ENCODE data around the gene THADA.

THADA gene

DNA sequence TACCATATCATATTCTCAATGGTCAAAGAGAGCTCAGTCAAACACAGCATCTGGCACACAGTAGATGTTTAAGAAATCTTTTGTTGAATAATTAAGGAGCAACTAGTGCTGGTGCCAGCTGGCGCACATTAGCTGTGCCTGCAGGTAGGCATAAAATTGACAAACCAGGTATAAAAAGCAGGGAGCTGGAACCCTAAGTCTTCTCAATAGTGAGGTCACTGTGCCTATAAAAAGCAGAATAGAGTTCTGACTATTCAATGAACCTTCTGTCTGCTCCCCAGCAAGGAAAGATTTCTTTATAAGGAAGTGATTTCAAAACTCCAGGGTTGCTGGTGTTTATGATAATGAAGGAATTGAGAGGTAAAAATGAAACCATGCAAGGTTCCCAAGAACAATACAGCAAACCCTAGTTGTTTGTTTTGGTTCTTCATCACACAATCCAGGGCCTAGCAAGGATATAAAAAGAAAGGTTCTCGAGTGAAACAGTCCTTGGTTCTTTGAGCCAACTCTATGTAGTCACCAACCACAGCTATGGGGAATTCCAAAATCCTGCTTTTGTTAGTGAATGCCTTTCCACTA is 76.1 kb downstream of the THADA start:
- TF ChIP-seq, protein P1, sequence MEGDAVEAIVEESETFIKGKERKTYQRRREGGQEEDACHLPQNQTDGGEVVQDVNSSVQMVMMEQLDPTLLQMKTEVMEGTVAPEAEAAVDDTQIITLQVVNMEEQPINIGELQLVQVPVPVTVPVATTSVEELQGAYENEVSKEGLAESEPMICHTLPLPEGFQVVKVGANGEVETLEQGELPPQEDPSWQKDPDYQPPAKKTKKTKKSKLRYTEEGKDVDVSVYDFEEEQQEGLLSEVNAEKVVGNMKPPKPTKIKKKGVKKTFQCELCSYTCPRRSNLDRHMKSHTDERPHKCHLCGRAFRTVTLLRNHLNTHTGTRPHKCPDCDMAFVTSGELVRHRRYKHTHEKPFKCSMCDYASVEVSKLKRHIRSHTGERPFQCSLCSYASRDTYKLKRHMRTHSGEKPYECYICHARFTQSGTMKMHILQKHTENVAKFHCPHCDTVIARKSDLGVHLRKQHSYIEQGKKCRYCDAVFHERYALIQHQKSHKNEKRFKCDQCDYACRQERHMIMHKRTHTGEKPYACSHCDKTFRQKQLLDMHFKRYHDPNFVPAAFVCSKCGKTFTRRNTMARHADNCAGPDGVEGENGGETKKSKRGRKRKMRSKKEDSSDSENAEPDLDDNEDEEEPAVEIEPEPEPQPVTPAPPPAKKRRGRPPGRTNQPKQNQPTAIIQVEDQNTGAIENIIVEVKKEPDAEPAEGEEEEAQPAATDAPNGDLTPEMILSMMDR (IDR thresholded peaks at IDR 0.05; ENCODE audit: control insufficient read depth, extremely low read depth, insufficient read depth) = no peak
- no peak for DNase-seq (ENCODE audit: low read depth)
- H3K4me3 ChIP-seq (ENCODE audit: low read depth, low read length) = no peak overlapping the region

DNA sequence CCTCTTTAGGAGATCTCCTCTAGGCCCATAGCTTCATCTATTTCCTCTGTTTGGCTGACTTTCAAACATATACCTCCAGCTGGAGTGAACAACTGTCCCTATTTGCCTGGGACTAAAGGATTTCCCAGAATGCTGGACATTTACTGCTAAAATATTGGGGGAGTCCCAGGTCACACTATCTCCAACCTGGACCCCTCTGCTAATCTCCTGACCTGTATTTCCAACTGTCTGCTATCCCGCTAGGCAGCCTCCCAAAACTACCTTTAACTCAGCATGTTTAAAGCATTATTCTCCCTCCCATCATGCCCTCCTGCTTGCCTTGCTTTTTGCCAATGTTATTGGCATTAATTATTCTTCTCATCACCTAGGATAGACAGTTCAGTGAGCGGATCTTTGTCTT is 77.1 kb downstream of the THADA start:
- TF ChIP-seq, protein P1 (IDR thresholded peaks at IDR 0.05; ENCODE audit: control insufficient read depth, extremely low read depth, insufficient read depth) = no peak

DNA sequence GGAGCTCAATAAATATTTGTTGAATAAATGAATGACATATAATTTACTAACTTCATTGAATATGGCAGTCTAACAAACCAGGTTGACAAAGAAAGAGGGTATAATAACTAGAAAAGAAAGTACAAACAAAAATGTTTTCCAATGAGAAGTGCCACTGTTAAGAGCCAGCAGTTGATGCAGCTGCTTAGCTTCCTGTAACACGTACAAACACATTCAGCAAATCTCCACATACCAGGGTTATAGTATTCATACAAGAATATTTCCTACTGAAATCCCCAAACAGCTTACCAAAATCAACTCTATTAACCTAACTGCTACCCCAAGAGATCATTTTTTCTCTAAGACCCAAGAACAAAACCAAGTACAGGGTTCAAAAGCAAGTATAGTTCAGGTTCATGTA is 77.7 kb downstream of the THADA start:
- TF ChIP-seq, protein P1 (IDR thresholded peaks at IDR 0.05; ENCODE audit: control insufficient read depth, extremely low read depth, insufficient read depth) = no peak
- no peak for DNase-seq (ENCODE audit: low read depth)
- no peak overlapping the region for H3K4me3 ChIP-seq (ENCODE audit: low read depth, low read length)

More for the DNA sequence above, 77.1 kb downstream of the THADA start:
- no peak overlapping the region for H3K4me3 ChIP-seq (ENCODE audit: low read depth, low read length)
- no peak for DNase-seq (ENCODE audit: low read depth)

GRCh38 chr2:43515807-43516497 is 79.9 kb downstream of the THADA start:
- TF ChIP-seq, protein P1 (IDR thresholded peaks at IDR 0.05; ENCODE audit: control insufficient read depth, extremely low read depth, insufficient read depth) = no peak
- H3K4me3 ChIP-seq (ENCODE audit: low read depth, low read length) = no peak overlapping the region
- no peak for DNase-seq (ENCODE audit: low read depth)

DNA sequence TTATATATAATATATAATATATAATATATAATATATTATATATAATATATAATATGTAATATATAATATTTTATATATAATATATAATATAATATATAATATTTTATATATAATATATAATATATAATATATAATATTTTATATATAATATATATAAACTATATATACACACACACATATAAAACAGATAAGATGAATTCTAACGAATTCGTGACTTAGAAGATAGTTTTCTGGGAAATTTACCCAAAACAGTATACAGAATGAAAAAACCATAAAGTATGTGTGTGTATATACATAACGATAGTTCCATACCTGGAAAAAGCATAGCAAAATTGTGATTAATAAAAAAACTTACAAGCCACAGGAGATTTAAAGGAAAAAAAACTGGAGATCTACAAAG is 80.6 kb downstream of the THADA start:
- no peak overlapping the region for H3K4me3 ChIP-seq (ENCODE audit: low read depth, low read length)
- DNase-seq (ENCODE audit: low read depth) = no peak
- TF ChIP-seq, protein P1 (IDR thresholded peaks at IDR 0.05; ENCODE audit: control insufficient read depth, extremely low read depth, insufficient read depth) = no peak

GRCh38 chr2:43513796-43514195 is 82.0 kb downstream of the THADA start:
- TF ChIP-seq, protein P1 (IDR thresholded peaks at IDR 0.05; ENCODE audit: control insufficient read depth, extremely low read depth, insufficient read depth) = no peak
- H3K4me3 ChIP-seq (ENCODE audit: low read depth, low read length) = no peak overlapping the region
- DNase-seq (ENCODE audit: low read depth) = no peak

DNA sequence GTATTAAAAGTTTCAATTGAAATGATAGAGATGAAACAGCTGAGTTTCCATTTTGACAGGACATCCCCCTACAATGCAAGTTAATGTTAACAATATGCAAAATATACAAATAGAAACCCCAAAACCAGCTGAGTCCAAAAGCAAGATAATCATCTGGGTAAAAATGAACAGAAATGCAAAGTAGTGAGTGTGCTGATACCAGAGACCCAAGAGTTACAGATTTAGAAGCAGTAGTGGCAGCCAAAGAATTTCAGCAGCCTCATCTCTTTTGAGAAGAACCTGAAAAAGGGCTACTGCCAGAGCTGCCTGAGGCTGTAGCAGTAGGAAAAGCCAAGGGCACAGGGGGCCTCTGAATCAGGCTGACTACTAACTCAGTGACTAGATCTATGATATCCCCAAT is 82.6 kb downstream of the THADA start:
- TF ChIP-seq, protein P1 (IDR thresholded peaks at IDR 0.05; ENCODE audit: control insufficient read depth, extremely low read depth, insufficient read depth) = no peak
- no peak for DNase-seq (ENCODE audit: low read depth)
- H3K4me3 ChIP-seq (ENCODE audit: low read depth, low read length) = no peak overlapping the region

All from LNCaP clone FGC (cell line).